Smooth muscle cell (in vitro differentiated cells): Measurements from ENCODE around the gene IRGC. TPM values are rescaled to one million over a fixed set of nuclear protein-coding genes. Genes with fewer than 3 reads are reported as not detected.
A peak's percentile ranks its signal among the peaks of the same experiment; 100 is the strongest.

ENCODE experiments used
- DNase-seq: peaks from one replicate; lab custom pipeline; 2025; ENCODE audit not compliant: unreplicated experiment; lab: John Stamatoyannopoulos, UW
- H2AFZ ChIP-seq: fragments of 200-600 bp; sonication (generic); 2 replicates; pipeline ENCODE4 v1.6.0; 2016; ENCODE audit warnings: antibody characterized with exemption, low read depth, mild to moderate bottlenecking
- H3F3A ChIP-seq: fragments of 200-600 bp; sonication (generic); 2 replicates; pipeline ENCODE4 v1.6.0; 2017; ENCODE audit warnings: antibody characterized with exemption, low read depth
- H3K27ac ChIP-seq: fragments of 200-600 bp; sonication (generic); 2 replicates; pipeline ENCODE4 v1.5.1; 2016; ENCODE audit warnings: low read depth, mild to moderate bottlenecking
- H3K27me3 ChIP-seq: fragments of 200-600 bp; sonication (generic); 2 replicates; pipeline ENCODE4 v1.6.1; 2016; ENCODE audit warnings: low read depth, mild to moderate bottlenecking
- H3K36me3 ChIP-seq: fragments of 200-600 bp; sonication (generic); 2 replicates; pipeline ENCODE4 v1.5.1; 2016; ENCODE audit warnings: low read depth
- H3K4me1 ChIP-seq: fragments of 200-600 bp; sonication (generic); 2 replicates; pipeline ENCODE4 v1.5.1; 2016; ENCODE audit warnings: low read depth
- H3K4me2 ChIP-seq: fragments of 200-600 bp; sonication (generic); 2 replicates; pipeline ENCODE4 v1.6.0; 2016; ENCODE audit warnings: mild to moderate bottlenecking
- H3K4me3 ChIP-seq: fragments of 200-600 bp; sonication (generic); 2 replicates; pipeline ENCODE4 v1.5.1; 2016; ENCODE audit warnings: mild to moderate bottlenecking
- H3K79me2 ChIP-seq: fragments of 200-600 bp; sonication (generic); 2 replicates; pipeline ENCODE4 v1.6.0; 2016; ENCODE audit warnings: low read depth, mild to moderate bottlenecking
- H3K9ac ChIP-seq: fragments of 200-600 bp; sonication (generic); 2 replicates; pipeline ENCODE4 v1.6.0; 2016; ENCODE audit warnings: low read depth
- H3K9me3 ChIP-seq: fragments of 200-600 bp; sonication (generic); replicated peaks from 2 replicates; pipeline ENCODE4 v1.5.1; 2016; ENCODE audit warnings: low read depth
- H4K20me1 ChIP-seq: fragments of 200-600 bp; sonication (generic); 2 replicates; pipeline ENCODE4 v1.6.0; 2016; ENCODE audit warnings: low read depth
- WGBS: methylation state at CpG from one replicate; pipeline ENCODE4 v1.1.7; 2016; ENCODE audit warnings: low lambda C conversion rate; 5-methylcytosine and 5-hydroxymethylcytosine counted together
- polyA plus RNA-seq: library from polyadenylated mRNA; unstranded; fragments of >200 nt; fragmentation: Nextera tagmentation; extraction: Ambion mirVana; gene quantifications from 2 replicates; pipeline ENCODE4 v1.2.1, GENCODE V29; 2016
- total RNA-seq: library from RNA; depleted of rRNA; stranded (reverse); fragments of >200 nt; gene quantifications from 2 replicates; pipeline ENCODE4 v1.2.3, GENCODE V29; 2014
- TF ChIP-seq, protein P1 (sequence below): fragments of 200-600 bp; sonication (generic); IDR thresholded peaks from 2 replicates; pipeline ENCODE4 v1.5.1; 2017; ENCODE audit warnings: borderline replicate concordance, mild to moderate bottlenecking, antibody characterized with exemption; ENCODE audit not compliant: insufficient read depth, poor library complexity, severe bottlenecking

The IRGC gene
- total and polyA plus RNA-seq, 2 experiments from 2014 or later, result not detected

DNA sequence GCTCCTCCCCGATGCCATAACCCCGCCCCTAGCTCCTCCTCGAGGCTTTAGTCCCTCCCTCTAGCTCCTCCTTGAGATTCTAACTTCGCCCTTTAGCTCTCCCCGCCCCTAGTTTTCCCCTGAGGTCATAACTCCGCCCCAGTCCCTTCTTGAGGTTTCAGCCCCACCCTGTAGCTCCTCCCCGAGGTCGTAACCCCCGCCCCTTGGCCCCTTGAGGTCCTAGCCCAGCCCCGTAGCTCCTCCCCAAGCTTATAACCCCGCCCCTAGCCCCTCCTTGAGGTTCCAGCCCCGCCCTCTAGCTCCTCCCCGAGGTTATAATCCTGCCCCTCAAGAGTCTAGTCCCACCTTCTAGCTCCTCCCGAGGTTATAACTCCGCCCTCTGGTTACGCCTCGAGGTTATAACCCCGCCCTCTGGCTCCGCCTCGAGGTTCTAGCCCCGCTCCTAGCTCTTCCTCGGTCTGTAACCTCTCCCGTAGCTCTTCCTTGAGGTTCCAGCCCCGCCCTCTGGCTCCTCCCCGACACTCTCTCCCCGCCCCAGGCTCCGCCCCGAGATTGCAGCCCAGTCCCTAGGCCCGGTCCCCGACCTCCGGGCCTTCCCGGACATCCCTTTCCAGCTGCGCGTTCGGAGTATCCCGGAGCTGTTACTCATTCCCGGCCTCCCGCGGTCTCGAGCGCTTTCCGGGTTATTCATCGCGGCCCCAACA, 47.3 kb upstream of the IRGC start:
- Histone ChIP-seq H3K9me3 (no peaks in the 10 kb centered on the region), H3K9ac (peak overlapping the region; percentile 81), H2AFZ (peak overlapping the region; percentile 1), H3K36me3 (no peaks in the 10 kb centered on the region), H3K4me3 (peak overlapping the region; percentile 55), H3F3A (peaks cover 7% of the 10 kb centered on the region), H3K27ac (peak overlapping the region; percentile 87), H3K79me2 (no peaks in the 10 kb centered on the region), H4K20me1 (peaks cover 31% of the 10 kb centered on the region), H3K27me3 (no peaks in the 10 kb centered on the region), H3K4me1 (peaks cover 5% of the 10 kb centered on the region), H3K4me2 (peak overlapping the region; percentile 88)
- peak; percentile 100 for DNase-seq
- 1% methylated on average over 41 of the region's 44 CpGs for WGBS
- TF ChIP-seq, protein P1, sequence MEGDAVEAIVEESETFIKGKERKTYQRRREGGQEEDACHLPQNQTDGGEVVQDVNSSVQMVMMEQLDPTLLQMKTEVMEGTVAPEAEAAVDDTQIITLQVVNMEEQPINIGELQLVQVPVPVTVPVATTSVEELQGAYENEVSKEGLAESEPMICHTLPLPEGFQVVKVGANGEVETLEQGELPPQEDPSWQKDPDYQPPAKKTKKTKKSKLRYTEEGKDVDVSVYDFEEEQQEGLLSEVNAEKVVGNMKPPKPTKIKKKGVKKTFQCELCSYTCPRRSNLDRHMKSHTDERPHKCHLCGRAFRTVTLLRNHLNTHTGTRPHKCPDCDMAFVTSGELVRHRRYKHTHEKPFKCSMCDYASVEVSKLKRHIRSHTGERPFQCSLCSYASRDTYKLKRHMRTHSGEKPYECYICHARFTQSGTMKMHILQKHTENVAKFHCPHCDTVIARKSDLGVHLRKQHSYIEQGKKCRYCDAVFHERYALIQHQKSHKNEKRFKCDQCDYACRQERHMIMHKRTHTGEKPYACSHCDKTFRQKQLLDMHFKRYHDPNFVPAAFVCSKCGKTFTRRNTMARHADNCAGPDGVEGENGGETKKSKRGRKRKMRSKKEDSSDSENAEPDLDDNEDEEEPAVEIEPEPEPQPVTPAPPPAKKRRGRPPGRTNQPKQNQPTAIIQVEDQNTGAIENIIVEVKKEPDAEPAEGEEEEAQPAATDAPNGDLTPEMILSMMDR, result no peak

GRCh38 chr19:43672061-43672679, 43.7 kb upstream of the IRGC start:
- 52% methylated on average over 6 of the region's 6 CpGs for WGBS
- Histone ChIP-seq H4K20me1 (peaks cover 10% of the 10 kb centered on the region), H3F3A (peaks cover 7% of the 10 kb centered on the region), H3K27me3 (no peaks in the 10 kb centered on the region), H3K4me2 (no peak overlapping the region), H3K4me3 (no peak overlapping the region), H3K4me1 (peaks cover 5% of the 10 kb centered on the region), H3K79me2 (no peaks in the 10 kb centered on the region), H3K9ac (no peak overlapping the region), H3K9me3 (no peaks in the 10 kb centered on the region), H3K27ac (no peak overlapping the region), H2AFZ (no peak overlapping the region), H3K36me3 (no peaks in the 10 kb centered on the region)
- DNase-seq, result no peak
- TF ChIP-seq, protein P1, result no peak

GRCh38 chr19:43673637-43674036, 42.2 kb upstream of the IRGC start:
- Histone ChIP-seq H3K36me3 (no peaks in the 10 kb centered on the region), H3K79me2 (no peaks in the 10 kb centered on the region), H3K4me1 (peaks cover 5% of the 10 kb centered on the region), H3K27ac (no peak overlapping the region), H2AFZ (no peak overlapping the region), H3K4me3 (no peak overlapping the region), H3K9ac (no peak overlapping the region), H3K4me2 (no peak overlapping the region), H3K27me3 (no peaks in the 10 kb centered on the region), H3F3A (peaks cover 7% of the 10 kb centered on the region), H4K20me1 (no peaks in the 10 kb centered on the region), H3K9me3 (no peaks in the 10 kb centered on the region)
- TF ChIP-seq, protein P1, result no peak
- DNase-seq, result no peak
- WGBS, result 93% methylated on average over 3 of the region's 3 CpGs

GRCh38 chr19:43674183-43674582, 41.7 kb upstream of the IRGC start:
- H3K4me2 ChIP-seq, result no peak overlapping the region
- H3K9me3 ChIP-seq, result no peaks in the 10 kb centered on the region
- no peaks in the 10 kb centered on the region for H3K79me2 ChIP-seq
- peak overlapping the region; percentile 78 for H3K27ac ChIP-seq
- H3K36me3 ChIP-seq, result no peaks in the 10 kb centered on the region
- no peaks in the 10 kb centered on the region for H3K27me3 ChIP-seq
- H3K4me3 ChIP-seq, result no peak overlapping the region
- H4K20me1 ChIP-seq, result no peaks in the 10 kb centered on the region
- peaks cover 7% of the 10 kb centered on the region for H3F3A ChIP-seq
- H3K4me1 ChIP-seq, result peaks cover 5% of the 10 kb centered on the region
- no peak overlapping the region for H2AFZ ChIP-seq
- 93% methylated on average over 8 of the region's 8 CpGs for WGBS
- DNase-seq, result no peak
- TF ChIP-seq, protein P1, result no peak
- no peak overlapping the region for H3K9ac ChIP-seq
